Measurements from ENCODE around the gene ATAD3B.
"Not testable (repeated sequence)": the region's sequence is repeated elsewhere in the genome, so short reads cannot be mapped to it uniquely, and the experiment has no call there.

The ATAD3B gene

DNA sequence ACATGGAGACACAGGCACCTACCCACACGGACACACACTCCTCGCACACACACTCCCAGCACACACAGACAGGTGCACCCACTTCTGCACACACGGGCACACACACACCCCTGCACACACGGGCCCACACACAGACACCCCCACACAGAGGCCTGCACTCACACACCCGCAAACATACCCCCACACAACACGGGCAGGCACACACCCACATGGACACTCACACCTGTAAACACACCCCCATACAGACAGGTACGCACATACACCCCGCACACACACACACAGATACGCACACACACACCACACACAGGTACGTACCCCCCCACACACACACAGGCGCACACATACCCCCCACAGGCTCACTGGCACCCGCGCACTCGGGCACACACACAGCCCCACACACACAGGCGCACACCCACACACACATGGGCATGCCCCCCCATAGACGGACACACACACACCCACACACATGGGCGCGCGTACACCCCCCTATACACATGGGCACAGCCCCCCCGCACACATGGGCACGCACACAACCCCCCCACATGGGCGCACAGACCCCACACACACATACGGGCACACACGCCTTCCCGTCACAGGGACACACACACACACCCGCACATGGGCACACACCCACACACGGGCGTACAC lies 46.5 kb downstream of the ATAD3B start:
- no peak for DNase-seq

DNA sequence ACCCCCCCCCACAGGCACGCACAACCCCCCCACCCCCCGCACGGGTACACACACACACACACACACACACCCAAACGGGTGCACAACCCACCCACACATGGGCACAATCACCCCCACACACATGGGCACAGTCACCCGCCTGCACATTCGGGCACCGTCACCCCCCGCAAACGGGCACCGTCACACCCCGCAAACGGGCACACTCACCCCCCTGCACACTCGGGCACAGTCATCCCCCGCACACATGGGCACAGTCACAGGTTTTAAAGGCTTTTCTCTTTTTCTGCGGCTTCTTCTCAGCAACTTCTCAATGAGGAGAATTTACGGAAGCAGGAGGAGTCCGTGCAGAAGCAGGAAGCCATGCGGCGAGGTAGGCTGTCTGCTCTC lies 47.0 kb downstream of the ATAD3B start:
- not testable (repeated sequence) for DNase-seq

GRCh38 chr1:1519805-1520505 lies 48.4 kb downstream of the ATAD3B start:
- DNase-seq: not testable (repeated sequence)

DNA sequence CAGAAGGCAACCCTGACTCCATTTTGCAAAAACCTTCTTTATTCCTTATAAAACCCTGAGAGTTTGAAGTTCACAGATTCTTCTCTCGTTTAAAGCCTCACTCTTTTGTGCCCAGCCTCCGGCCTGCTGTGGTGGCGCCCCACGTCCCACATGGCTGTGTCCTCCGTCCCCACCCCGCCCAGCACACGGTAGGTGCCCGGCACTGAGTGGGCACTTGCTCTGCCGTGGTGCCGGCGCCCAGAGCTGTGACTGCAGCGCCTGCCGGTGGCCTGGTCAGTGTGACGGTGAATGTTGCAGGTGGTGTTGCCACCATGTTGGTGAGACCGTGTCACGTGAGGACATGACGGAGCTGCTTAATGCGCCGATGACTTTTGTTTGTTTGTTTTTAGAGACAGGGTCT lies 49.8 kb downstream of the ATAD3B start:
- no peak for DNase-seq

DNA sequence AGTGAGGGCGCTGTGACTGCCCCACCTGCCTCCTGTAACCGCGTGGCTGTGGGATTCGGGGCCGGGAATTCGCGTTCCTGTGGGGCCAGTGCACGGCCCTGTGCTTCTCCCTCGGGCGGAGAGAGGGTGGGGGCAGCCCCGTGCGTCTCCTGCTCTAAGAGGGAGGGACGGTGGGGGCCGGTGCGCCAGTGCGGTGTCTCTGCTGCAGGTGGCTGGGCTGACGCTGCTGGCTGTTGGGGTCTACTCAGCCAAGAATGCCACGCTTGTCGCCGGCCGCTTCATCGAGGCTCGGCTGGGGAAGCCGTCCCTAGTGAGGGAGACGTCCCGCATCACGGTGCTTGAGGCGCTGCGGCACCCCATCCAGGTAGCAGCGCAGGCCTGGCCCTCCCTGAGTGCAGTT lies 51.0 kb downstream of the ATAD3B start:
- not testable (repeated sequence) for DNase-seq

DNA sequence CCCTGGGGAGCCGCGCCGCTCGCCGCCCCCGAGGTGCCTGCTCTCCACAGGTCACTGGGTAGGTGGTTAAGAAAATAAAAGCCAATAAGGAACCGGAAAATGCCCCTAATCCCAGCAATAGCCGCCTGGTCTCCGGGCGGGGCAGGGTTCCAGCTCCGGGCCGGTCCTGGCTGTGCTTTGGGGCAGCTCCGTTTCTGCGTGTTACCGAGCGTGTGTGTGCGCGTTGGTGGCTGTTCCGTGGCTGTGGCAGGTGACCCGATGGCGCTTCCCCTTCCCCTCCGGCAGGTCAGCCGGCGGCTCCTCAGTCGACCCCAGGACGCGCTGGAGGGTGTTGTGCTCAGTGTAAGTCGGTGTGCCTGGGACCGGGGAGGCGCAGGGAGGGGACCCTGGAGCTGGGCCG lies 51.7 kb downstream of the ATAD3B start:
- not testable (repeated sequence) for DNase-seq

DNA sequence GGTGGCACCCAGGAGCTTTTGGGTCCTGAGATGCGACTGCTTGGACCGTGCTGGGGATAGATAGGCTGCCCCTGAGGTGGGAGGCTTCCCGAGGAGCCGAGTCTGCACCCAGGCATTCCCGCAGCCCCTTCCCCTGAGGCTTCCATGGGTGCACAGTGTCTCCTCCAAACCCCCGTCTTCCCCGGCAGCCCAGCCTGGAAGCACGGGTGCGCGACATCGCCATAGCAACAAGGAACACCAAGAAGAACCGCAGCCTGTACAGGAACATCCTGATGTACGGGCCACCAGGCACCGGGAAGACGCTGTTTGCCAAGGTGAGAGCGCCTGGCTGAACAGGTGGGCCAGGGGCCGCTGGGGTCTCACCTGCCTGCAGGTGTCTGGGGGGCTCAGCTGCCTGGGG lies 52.1 kb downstream of the ATAD3B start:
- DNase-seq: not testable (repeated sequence)

- DNase-seq: not testable (repeated sequence)
Observed at GRCh38 chr1:1524750-1525383, 53.3 kb downstream of the ATAD3B start.

GRCh38 chr1:1526476-1526875 lies 54.9 kb downstream of the ATAD3B start:
- not testable (repeated sequence) for DNase-seq

DNA sequence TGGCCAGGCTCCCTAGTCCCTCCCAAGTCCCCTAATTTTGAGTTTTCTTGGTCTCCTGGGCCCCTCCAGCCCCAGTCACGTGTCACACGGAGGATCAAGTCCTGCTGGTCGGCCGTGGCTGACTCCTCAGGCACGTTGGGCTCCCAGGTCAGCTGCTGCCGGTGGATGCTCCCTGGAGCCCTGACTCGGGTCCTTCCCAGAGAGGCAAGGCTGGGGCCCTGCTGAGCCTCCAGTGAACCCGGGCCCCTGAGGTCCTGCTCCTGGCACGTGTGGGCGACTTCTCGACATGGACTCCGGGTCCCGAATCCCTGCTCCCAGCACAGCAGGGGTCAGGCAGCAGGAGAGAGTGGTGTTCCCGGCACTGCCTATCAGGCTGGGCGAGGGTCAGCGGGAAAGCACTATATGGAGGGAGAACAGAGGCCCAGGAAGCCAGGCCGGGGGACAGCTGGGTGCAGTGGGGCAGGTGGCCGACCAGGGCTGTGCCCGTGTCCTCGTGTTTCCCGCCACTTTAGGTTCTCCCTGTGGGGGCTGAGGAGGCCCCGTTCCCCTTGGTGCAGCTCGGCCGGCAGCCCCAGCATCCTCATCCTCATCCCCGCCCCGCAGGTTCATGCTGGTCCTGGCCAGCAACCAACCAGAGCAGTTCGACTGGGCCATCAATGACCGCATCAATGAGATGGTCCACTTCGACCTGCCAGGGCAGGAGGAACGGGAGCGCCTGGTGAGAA lies 55.7 kb downstream of the ATAD3B start:
- no peak for DNase-seq

- DNase-seq: no peak
Observed at GRCh38 chr1:1528301-1529267, 57.0 kb downstream of the ATAD3B start.

DNA sequence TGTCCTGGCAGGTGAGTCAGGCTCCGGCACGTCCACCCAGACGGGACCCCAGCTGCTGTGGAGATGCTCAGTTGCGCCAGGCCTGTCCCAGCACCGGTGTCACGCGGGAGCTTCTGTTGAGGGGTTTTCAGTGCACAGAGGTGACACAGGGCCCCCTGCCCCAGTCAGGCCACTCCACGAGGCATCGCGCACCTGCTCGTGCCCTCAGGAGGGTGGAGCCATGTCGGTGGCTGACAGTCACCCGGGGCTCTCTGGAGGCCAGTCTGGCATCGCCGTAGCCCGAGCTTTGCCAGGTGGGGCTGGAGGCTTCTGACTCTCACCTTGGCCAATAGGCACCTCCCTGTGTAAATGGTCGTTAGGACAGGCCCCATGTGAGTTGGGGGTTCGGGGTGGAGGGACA lies 57.8 kb downstream of the ATAD3B start:
- DNase-seq: no peak

DNA sequence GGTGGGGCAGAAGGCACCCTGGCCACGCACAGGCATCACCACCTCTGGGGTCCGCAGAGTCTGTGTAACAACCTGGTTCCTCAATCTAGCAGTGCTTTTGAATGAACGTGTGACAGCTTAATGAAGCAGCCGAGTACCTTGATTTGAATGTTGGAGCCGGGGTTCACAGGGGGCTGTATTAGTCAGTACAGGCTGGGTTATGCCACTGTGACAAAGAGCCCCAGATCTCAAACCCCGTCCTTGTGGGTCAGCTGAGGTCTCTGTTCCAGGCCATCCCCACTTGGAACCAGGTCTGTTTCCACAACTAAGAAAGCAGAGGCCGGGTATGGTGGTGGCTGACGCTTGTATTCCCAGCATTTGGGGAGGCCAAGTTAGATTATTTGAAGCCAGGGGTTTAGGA lies 58.4 kb downstream of the ATAD3B start:
- no peak for DNase-seq

- no peak for DNase-seq
Observed at GRCh38 chr1:1531947-1532346, 60.4 kb downstream of the ATAD3B start.

GRCh38 chr1:1533176-1533893 lies 61.8 kb downstream of the ATAD3B start:
- DNase-seq: not testable (repeated sequence)

DNA sequence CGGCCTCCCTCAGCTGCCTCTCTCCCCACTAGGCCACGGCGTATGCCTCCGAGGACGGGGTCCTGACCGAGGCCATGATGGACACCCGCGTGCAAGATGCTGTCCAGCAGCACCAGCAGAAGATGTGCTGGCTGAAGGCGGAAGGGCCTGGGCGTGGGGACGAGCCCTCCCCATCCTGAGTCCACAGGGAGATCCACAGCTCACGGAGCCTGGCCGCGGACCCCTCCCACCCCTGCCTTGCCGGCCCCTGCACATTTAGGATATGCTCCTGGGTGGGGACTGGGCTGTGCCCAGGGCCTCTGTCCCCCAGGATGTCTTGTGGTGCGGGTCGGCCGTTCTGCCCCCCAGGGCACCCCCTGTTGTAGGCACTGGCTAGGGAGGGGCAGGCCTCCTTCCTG lies 62.3 kb downstream of the ATAD3B start:
- not testable (repeated sequence) for DNase-seq

- DNase-seq: no peak
Observed at GRCh38 chr1:1534401-1535154, 63.0 kb downstream of the ATAD3B start.

- DNase-seq: no peak
Observed at GRCh38 chr1:1535201-1536018, 63.8 kb downstream of the ATAD3B start.

GRCh38 chr1:1536019-1536937 lies 64.7 kb downstream of the ATAD3B start:
- DNase-seq: no peak
